ENCODE measurements around the gene GTF2I.

GTF2I gene

GRCh38 chr7:74653686-74654181 is 3.8 kb upstream of the GTF2I start:
- TF ChIP-seq, protein P1, sequence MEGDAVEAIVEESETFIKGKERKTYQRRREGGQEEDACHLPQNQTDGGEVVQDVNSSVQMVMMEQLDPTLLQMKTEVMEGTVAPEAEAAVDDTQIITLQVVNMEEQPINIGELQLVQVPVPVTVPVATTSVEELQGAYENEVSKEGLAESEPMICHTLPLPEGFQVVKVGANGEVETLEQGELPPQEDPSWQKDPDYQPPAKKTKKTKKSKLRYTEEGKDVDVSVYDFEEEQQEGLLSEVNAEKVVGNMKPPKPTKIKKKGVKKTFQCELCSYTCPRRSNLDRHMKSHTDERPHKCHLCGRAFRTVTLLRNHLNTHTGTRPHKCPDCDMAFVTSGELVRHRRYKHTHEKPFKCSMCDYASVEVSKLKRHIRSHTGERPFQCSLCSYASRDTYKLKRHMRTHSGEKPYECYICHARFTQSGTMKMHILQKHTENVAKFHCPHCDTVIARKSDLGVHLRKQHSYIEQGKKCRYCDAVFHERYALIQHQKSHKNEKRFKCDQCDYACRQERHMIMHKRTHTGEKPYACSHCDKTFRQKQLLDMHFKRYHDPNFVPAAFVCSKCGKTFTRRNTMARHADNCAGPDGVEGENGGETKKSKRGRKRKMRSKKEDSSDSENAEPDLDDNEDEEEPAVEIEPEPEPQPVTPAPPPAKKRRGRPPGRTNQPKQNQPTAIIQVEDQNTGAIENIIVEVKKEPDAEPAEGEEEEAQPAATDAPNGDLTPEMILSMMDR (IDR thresholded peaks at IDR 0.05; ENCODE audit: low read depth, low read length) = no peak
- in situ Hi-C loops (cut with HindIII; ENCODE audit: low sequenced_read_pairs) = no loop called here
- DNase-seq (ENCODE audit: low read depth, low spot score) = no peak
- no peak overlapping the region for H3K4me3 ChIP-seq (ENCODE audit: low read depth, low read length)

DNA sequence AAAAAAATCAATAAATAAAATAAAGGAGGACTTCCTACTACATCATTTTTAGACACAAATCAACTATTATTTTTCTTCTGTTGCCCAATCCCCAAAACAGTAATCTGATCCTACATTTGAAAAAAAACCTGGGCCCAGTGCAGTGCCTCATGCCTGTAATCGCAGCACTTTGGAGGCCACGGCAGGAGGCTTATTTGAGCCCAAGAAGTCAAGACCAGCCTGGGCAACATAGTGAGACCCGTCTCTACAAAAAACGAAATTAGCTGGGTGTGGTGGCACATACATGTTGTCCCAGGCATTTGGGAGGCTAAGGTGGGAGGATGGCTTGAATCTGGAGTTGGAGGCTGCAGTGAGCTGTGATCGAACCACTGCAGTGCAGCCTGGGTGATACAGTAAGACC is 2.7 kb upstream of the GTF2I start:
- in situ Hi-C loops (cut with HindIII; ENCODE audit: low sequenced_read_pairs) = no loop called here
- no peak overlapping the region for H3K4me3 ChIP-seq (ENCODE audit: low read depth, low read length)
- DNase-seq (ENCODE audit: low read depth, low spot score) = no peak
- TF ChIP-seq, protein P1 (IDR thresholded peaks at IDR 0.05; ENCODE audit: low read depth, low read length) = no peak

GRCh38 chr7:74655324-74655723 is 2.2 kb upstream of the GTF2I start:
- TF ChIP-seq, protein P1 (IDR thresholded peaks at IDR 0.05; ENCODE audit: low read depth, low read length) = no peak
- in situ Hi-C loops (cut with HindIII; ENCODE audit: low sequenced_read_pairs) = no loop called here
- DNase-seq (ENCODE audit: low read depth, low spot score) = no peak
- H3K4me3 ChIP-seq (ENCODE audit: low read depth, low read length) = no peak overlapping the region

DNA sequence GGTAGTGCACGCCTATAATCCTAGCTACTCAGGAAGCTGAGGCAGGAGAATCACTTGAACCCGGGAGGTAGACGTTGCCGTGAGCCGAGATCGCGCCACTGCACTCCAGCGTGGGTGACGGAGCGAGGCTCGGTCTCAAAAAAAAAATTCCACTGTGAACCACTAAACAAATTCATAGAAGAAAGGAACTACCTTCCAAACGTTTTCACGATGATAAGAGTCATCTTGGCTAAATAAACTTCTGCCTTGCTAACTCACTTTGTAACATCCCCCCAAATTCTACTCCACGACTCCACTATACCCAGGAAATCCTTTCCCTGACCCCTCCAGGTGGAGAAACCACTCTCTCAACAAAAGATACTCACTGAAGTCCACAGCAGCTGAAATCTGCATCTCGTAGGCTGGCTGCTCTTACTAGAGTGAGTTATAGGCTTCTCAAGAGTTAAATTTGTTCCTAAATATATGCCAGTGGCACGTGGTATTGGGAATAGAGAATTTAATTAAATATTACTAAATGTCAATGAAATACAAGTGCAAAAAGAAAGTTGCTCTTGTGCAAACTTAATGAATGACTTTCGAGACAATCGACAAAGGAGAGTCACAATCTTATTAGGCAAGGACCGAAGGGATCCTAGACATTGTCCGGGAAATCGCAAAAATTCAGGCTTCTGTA is 1.6 kb upstream of the GTF2I start:
- peak; percentile 43 for DNase-seq (ENCODE audit: low read depth, low spot score)
- H3K4me3 ChIP-seq (ENCODE audit: low read depth, low read length) = peak overlapping the region; percentile 66
- TF ChIP-seq, protein P1 (IDR thresholded peaks at IDR 0.05; ENCODE audit: low read depth, low read length) = no peak
- in situ Hi-C loops (cut with HindIII; ENCODE audit: low sequenced_read_pairs) = no loop called here

DNA sequence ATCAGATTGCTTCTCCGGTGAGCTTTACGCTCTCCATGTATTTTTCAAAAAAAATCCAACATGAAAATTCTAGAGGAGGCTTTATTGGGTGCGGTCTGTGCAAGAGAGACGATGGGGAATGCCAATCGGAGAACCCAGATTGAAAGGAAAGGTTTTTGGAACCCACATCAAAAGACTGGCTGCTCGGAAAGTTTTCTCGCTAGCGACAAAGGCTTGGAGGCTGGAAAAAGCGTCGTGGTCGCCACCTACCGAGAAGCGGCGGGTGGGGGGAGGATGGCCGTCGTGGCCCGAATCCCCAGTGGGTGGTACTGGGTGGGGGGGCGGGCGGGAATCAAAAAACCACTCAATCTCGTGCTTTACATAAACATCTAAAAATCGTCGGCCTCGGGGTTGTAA is 1.1 kb upstream of the GTF2I start:
- TF ChIP-seq, protein P1 (IDR thresholded peaks at IDR 0.05; ENCODE audit: low read depth, low read length) = no peak
- DNase-seq (ENCODE audit: low read depth, low spot score) = no peak
- H3K4me3 ChIP-seq (ENCODE audit: low read depth, low read length) = peak overlapping the region; percentile 66
- in situ Hi-C loops (cut with HindIII; ENCODE audit: low sequenced_read_pairs) = no loop called here

DNA sequence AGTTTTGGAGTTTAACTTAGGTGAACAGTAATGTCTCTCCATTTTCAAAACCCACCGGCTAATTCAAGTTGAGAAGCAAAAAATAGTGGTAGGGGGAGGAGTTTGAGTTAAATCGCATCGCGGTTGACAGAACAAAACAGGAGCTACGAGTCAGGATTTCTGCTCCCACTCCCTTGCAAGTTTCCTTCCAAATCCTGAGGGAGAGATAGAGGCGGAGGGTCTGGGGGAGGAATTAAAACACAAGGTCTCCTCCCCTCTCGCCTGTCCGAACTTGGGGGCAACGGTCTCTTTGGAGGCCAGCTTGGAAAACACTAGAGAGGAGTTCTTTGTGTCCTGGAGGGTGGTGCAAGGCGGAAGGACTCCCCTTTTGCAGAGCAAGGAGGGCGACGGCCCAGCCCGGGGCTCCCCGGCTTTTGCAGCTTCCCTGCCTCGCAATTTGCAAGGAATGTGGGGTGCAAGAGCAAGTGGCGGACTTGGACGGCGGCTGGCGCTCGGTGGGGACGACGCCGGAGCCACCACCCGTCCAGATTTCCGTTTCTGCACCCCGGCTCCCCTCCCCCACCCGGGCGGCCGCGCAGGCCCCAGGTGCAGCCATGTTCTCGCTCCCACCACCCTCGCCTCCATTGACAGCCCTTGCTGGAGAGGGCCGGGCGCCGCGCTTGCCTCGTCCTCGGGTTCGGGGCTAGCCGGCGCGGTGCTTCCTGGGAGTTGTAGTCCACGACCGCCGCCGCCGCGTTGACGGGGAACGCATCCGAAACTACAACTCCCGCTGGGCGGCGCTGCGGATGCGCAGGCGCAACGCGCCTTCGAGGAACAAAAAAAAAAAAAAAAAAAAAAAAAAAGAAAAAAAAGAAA is 454 bp upstream of the GTF2I start:
- DNase-seq (ENCODE audit: low read depth, low spot score) = peak; percentile 98
- in situ Hi-C loops (cut with HindIII; ENCODE audit: low sequenced_read_pairs) = no loop called here
- H3K4me3 ChIP-seq (ENCODE audit: low read depth, low read length) = peak overlapping the region; percentile 66
- TF ChIP-seq, protein P1 (IDR thresholded peaks at IDR 0.05; ENCODE audit: low read depth, low read length) = no peak
